Neural progenitor cell (in vitro differentiated cells): ENCODE measurements around the gene GAS6.

Experiments
- CTCF ChIP-seq: fragments of 200-600 bp; sonication (generic); IDR thresholded peaks from 2 replicates; pipeline ENCODE4 v1.5.1; 2017; ENCODE audit warnings: antibody characterized with exemption, mild to moderate bottlenecking
- EZH2phosphoT487 ChIP-seq: fragments of 200-600 bp; sonication (generic); IDR thresholded peaks from 2 replicates; pipeline ENCODE4 v1.6.1; 2017; ENCODE audit warnings: antibody characterized with exemption

GRCh38 chr13:113783966-113784644 lies 79.8 kb downstream of the GAS6 start:
- TF ChIP-seq CTCF: no peak
- TF ChIP-seq EZH2phosphoT487: no peak
